ENCODE results near the gene DNAH2. TPM values are rescaled to one million over a fixed set of nuclear protein-coding genes. Genes with fewer than 3 reads are reported as not detected.

The DNAH2 gene
- total and polyA plus RNA-seq, 4 donors = 1.5 to 14.0 (median 7.6) TPM

DNA sequence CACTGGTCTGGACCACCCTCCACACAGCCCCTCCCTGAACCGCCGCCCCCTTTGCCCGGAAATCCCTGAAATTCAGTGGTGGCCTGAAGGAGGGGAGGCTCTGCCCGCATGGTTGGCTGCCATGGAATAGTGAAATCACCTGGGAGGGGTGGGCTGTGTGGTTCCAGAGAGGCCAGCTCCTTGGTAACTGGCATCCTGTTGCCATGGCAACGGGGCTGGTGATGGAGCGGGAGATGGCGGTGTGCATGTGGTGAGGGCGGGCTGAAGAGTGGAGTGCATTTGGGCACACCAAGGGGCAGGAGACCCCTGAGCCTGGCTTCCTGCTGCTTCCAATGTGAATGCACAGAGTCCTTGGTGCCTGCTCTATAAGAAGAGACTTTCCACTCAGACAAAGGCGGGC lies 10.1 kb upstream of the DNAH2 start:
- TF ChIP-seq, protein P1, sequence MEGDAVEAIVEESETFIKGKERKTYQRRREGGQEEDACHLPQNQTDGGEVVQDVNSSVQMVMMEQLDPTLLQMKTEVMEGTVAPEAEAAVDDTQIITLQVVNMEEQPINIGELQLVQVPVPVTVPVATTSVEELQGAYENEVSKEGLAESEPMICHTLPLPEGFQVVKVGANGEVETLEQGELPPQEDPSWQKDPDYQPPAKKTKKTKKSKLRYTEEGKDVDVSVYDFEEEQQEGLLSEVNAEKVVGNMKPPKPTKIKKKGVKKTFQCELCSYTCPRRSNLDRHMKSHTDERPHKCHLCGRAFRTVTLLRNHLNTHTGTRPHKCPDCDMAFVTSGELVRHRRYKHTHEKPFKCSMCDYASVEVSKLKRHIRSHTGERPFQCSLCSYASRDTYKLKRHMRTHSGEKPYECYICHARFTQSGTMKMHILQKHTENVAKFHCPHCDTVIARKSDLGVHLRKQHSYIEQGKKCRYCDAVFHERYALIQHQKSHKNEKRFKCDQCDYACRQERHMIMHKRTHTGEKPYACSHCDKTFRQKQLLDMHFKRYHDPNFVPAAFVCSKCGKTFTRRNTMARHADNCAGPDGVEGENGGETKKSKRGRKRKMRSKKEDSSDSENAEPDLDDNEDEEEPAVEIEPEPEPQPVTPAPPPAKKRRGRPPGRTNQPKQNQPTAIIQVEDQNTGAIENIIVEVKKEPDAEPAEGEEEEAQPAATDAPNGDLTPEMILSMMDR (IDR thresholded peaks at IDR 0.05; ENCODE audit: control extremely low read depth, extremely low read depth) = no peak
- Histone ChIP-seq H3K36me3 (ENCODE audit: control insufficient read depth in 4 of 4, insufficient read depth in 4 of 4, low read length in 4 of 4) (peaks cover 0 to 6% (median 0%) of the 10 kb centered on the region in 4 donors), H3K9ac (ENCODE audit: insufficient read depth in 1 of 2, low read length in 2 of 2) (no peak overlapping the region), H3K27me3 (ENCODE audit: control insufficient read depth in 3 of 3, insufficient read depth in 3 of 3, low read length in 2 of 3) (peaks cover 0 to 6% (median 3%) of the 10 kb centered on the region in 3 donors), H3K4me1 (ENCODE audit: control insufficient read depth in 5 of 5, insufficient read depth in 5 of 5, low read length in 5 of 5) (peaks cover 0 to 22% (median 3%) of the 10 kb centered on the region in 5 donors), H3K9me3 (ENCODE audit: control insufficient read depth in 4 of 4, insufficient read depth in 3 of 4, low read length in 3 of 4) (no peaks in the 10 kb centered on the region), H3K27ac (ENCODE audit: low read depth in 1 of 2, low read length in 1 of 2) (no peak overlapping the region), H3K4me3 (no peak overlapping the region)
- DNase-seq (no peak), ATAC-seq (ENCODE audit: insufficient read depth, low FRiP score) (no peak)
- 80 to 83% methylated on average over 8 to 9 of the region's 9 CpGs for WGBS, 2 donors

DNA sequence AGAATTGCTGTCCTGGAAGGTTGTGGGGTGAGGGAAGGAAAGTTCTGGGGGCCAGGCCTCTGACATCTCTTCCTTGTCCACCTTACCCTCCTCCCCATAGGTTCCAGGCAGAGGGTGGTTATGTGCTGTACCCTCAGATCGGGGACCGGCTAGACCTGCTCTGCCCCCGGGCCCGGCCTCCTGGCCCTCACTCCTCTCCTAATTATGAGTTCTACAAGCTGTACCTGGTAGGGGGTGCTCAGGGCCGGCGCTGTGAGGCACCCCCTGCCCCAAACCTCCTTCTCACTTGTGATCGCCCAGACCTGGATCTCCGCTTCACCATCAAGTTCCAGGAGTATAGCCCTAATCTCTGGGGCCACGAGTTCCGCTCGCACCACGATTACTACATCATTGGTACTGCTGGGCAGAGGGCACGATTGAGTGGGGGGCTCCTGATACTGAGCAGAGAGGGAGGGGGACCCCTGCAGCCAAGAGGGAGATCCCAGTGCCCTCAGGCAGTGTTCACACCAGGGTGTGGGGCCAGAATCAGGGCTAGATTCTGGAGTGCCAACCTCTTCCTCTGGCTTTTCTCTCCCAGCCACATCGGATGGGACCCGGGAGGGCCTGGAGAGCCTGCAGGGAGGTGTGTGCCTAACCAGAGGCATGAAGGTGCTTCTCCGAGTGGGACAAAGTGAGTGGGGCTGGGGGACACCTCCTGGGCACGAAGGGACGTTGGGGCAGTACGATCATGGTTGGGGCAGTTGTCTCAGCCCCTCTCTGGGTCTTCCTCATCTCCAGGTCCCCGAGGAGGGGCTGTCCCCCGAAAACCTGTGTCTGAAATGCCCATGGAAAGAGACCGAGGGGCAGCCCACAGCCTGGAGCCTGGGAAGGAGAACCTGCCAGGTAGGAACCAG lies 9.4 kb upstream of the DNAH2 start:
- H3K4me3 ChIP-seq = no peak overlapping the region
- H3K36me3 ChIP-seq (ENCODE audit: control insufficient read depth in 4 of 4, insufficient read depth in 4 of 4, low read length in 4 of 4) = peaks cover 0 to under 1% (median 0%) of the 10 kb centered on the region in 4 donors
- WGBS, 2 donors = 82 to 88% methylated on average over 22 of the region's 22 CpGs
- H3K27ac ChIP-seq (ENCODE audit: low read depth in 1 of 2, low read length in 1 of 2) = no peak overlapping the region
- H3K9me3 ChIP-seq (ENCODE audit: control insufficient read depth in 4 of 4, insufficient read depth in 3 of 4, low read length in 3 of 4) = no peaks in the 10 kb centered on the region
- ATAC-seq (ENCODE audit: insufficient read depth, low FRiP score) (no peak), DNase-seq (no peak)
- TF ChIP-seq, protein P1 (IDR thresholded peaks at IDR 0.05; ENCODE audit: control extremely low read depth, extremely low read depth) = no peak
- H3K27me3 ChIP-seq (ENCODE audit: control insufficient read depth in 3 of 3, insufficient read depth in 3 of 3, low read length in 2 of 3) = peaks cover 0 to 6% (median 6%) of the 10 kb centered on the region in 3 donors
- H3K4me1 ChIP-seq (ENCODE audit: control insufficient read depth in 5 of 5, insufficient read depth in 5 of 5, low read length in 5 of 5) = peaks cover 0 to 22% (median 3%) of the 10 kb centered on the region in 5 donors
- H3K9ac ChIP-seq (ENCODE audit: insufficient read depth in 1 of 2, low read length in 2 of 2) = no peak overlapping the region

DNA sequence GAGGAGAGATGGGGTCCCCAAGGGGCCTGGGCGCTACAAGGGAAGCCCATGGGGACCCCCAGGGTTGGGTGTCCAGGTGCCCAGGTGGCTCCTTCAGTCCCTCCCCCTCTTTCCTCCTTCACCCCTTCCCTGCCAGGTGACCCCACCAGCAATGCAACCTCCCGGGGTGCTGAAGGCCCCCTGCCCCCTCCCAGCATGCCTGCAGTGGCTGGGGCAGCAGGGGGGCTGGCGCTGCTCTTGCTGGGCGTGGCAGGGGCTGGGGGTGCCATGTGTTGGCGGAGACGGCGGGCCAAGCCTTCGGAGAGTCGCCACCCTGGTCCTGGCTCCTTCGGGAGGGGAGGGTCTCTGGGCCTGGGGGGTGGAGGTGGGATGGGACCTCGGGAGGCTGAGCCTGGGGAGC lies 8.5 kb upstream of the DNAH2 start:
- H3K4me3 ChIP-seq = no peak overlapping the region
- DNase-seq = no peak
- H3K9me3 ChIP-seq (ENCODE audit: control insufficient read depth in 4 of 4, insufficient read depth in 3 of 4, low read length in 3 of 4) = no peaks in the 10 kb centered on the region
- H3K27me3 ChIP-seq (ENCODE audit: control insufficient read depth in 3 of 3, insufficient read depth in 3 of 3, low read length in 2 of 3) = peaks cover 0 to 6% (median 6%) of the 10 kb centered on the region in 3 donors
- H3K36me3 ChIP-seq (ENCODE audit: control insufficient read depth in 4 of 4, insufficient read depth in 4 of 4, low read length in 4 of 4) = no peaks in the 10 kb centered on the region
- ATAC-seq (ENCODE audit: insufficient read depth, low FRiP score) = no peak
- TF ChIP-seq, protein P1 (IDR thresholded peaks at IDR 0.05; ENCODE audit: control extremely low read depth, extremely low read depth) = no peak
- no peak overlapping the region for H3K9ac ChIP-seq (ENCODE audit: insufficient read depth in 1 of 2, low read length in 2 of 2)
- H3K27ac ChIP-seq (ENCODE audit: low read depth in 1 of 2, low read length in 1 of 2) = no peak overlapping the region
- 84 to 89% methylated on average over 11 of the region's 11 CpGs for WGBS, 2 donors
- peaks cover 0 to 21% (median 3%) of the 10 kb centered on the region in 5 donors for H3K4me1 ChIP-seq (ENCODE audit: control insufficient read depth in 5 of 5, insufficient read depth in 5 of 5, low read length in 5 of 5)

Data from lung (tissue), 12 donors.